ENCODE measurements around the gene LFNG. TPM values are rescaled to one million over a fixed set of nuclear protein-coding genes. Genes with fewer than 3 reads are reported as not detected.

LFNG gene
- total RNA-seq, 4 donors from 2014 or later: 105 to 198 (median 150) TPM

DNA sequence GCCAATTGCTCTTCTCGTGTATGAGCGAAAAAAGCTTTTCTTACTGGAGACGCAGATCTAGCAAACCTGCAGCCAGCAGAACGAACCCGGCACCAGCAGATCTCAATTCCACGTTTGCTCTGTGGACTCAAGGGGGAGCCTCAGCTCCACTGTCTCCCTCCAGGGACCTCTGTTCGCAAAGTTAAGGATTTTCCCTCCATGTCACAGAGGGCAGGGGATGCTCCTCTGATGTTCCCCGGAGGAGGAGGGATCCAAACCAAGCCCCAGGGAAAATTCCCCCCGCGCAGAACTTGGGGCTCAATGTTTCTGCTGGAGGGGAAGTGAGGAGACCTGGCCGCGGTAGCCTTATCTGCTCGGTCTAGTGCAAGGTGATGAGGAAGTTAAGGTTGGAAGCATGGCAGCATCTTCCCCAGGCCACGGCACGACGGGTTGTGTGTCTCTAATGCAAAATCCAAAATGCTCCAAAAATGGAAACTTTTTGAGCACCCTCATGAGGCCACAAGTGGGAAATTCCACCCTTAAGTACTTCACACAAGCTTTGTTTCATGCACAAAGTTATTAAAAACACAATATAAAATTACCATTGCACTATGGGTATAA, 48.2 kb downstream of the LFNG start:
- no peaks in the 10 kb centered on the region for H3K27me3 ChIP-seq
- H3K27ac ChIP-seq: no peak overlapping the region
- peaks cover 14% of the 10 kb centered on the region for H3K36me3 ChIP-seq
- no peak overlapping the region for H3K4me3 ChIP-seq
- H3K4me1 ChIP-seq: peaks cover 7% of the 10 kb centered on the region
- 50% methylated on average over 16 of the region's 16 CpGs for WGBS
- TF ChIP-seq POLR2AphosphoS5 (IDR thresholded peaks at IDR 0.05) (no peak), POLR2A (IDR thresholded peaks at IDR 0.05) (no peak), EP300 (IDR thresholded peaks at IDR 0.05) (no peak)
- TF ChIP-seq, protein P1, sequence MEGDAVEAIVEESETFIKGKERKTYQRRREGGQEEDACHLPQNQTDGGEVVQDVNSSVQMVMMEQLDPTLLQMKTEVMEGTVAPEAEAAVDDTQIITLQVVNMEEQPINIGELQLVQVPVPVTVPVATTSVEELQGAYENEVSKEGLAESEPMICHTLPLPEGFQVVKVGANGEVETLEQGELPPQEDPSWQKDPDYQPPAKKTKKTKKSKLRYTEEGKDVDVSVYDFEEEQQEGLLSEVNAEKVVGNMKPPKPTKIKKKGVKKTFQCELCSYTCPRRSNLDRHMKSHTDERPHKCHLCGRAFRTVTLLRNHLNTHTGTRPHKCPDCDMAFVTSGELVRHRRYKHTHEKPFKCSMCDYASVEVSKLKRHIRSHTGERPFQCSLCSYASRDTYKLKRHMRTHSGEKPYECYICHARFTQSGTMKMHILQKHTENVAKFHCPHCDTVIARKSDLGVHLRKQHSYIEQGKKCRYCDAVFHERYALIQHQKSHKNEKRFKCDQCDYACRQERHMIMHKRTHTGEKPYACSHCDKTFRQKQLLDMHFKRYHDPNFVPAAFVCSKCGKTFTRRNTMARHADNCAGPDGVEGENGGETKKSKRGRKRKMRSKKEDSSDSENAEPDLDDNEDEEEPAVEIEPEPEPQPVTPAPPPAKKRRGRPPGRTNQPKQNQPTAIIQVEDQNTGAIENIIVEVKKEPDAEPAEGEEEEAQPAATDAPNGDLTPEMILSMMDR (IDR thresholded peaks at IDR 0.05): no peak
- no peak for DNase-seq (ENCODE audit: low spot score in 2 of 2)
- H3K9me3 ChIP-seq: no peaks in the 10 kb centered on the region

DNA sequence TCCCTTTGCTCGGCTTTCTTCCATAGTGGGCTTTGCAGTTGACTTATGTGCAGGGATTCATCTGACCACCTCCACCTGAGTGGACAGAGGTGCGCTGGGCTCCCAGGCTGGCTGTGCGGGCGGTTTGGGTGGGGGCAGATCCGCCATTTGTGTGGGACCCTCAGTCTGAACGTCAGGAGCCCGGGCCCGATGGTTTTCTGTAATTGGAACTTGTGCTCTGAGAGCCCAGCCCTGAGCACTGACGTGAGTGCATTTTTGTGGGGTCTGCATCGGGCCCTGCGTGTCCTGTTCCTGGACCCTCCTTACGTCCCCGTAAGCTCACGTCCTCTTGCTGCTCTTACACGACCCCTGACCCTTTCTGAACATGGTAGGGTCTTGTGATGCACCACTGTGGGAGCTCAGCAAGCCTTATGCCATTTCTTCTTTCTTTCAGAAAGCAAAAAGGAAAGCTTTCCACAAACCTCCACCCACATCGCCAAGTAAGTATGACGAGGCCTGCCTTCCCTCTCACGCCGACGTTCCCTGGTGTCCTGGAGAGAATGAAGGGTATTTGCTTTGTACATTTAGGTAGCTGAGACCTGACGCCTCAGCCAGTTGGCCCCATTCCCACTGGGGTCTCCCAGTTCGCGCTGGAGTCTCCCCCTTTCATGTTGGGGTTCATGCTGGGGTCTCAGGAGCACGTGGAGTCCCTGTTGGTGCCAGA, 49.1 kb downstream of the LFNG start:
- no peak overlapping the region for H3K27ac ChIP-seq
- no peaks in the 10 kb centered on the region for H3K27me3 ChIP-seq
- peaks cover 7% of the 10 kb centered on the region for H3K4me1 ChIP-seq
- H3K4me3 ChIP-seq: no peak overlapping the region
- TF ChIP-seq POLR2A (IDR thresholded peaks at IDR 0.05) (no peak), POLR2AphosphoS5 (IDR thresholded peaks at IDR 0.05) (no peak), EP300 (IDR thresholded peaks at IDR 0.05) (no peak)
- TF ChIP-seq, protein P1 (IDR thresholded peaks at IDR 0.05): no peak
- no peaks in the 10 kb centered on the region for H3K9me3 ChIP-seq
- H3K36me3 ChIP-seq: peaks cover 21% of the 10 kb centered on the region
- DNase-seq (ENCODE audit: low spot score in 2 of 2): no peak
- WGBS: 91% methylated on average over 22 of the region's 24 CpGs

DNA sequence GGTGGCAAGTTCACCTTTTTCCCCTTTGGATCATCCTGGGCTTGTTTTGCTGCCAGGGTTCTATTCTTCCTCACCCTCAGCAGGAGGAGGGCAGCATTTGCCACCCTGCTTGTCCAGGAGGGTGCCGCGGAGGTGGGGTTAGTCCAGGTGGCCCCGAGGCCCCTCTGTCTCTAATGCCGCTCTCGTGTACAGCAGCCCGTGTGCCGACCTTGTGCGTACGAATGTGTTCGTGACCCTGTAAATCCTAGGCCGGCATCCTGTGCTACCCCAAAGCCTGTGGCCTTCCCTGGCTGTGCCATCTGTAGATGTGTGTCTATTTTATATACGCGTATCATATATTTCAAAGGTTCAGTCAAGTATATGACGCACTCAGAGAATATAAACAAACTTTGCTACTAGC, 49.8 kb downstream of the LFNG start:
- H3K9me3 ChIP-seq: no peaks in the 10 kb centered on the region
- no peak for DNase-seq (ENCODE audit: low spot score in 2 of 2)
- H3K36me3 ChIP-seq: peaks cover 28% of the 10 kb centered on the region
- no peaks in the 10 kb centered on the region for H3K27me3 ChIP-seq
- TF ChIP-seq POLR2AphosphoS5 (IDR thresholded peaks at IDR 0.05): no peak
- no peak for TF ChIP-seq EP300 (IDR thresholded peaks at IDR 0.05)
- H3K4me3 ChIP-seq: no peak overlapping the region
- H3K27ac ChIP-seq: no peak overlapping the region
- H3K4me1 ChIP-seq: peaks cover 7% of the 10 kb centered on the region
- WGBS: 95% methylated on average over 13 of the region's 14 CpGs

DNA sequence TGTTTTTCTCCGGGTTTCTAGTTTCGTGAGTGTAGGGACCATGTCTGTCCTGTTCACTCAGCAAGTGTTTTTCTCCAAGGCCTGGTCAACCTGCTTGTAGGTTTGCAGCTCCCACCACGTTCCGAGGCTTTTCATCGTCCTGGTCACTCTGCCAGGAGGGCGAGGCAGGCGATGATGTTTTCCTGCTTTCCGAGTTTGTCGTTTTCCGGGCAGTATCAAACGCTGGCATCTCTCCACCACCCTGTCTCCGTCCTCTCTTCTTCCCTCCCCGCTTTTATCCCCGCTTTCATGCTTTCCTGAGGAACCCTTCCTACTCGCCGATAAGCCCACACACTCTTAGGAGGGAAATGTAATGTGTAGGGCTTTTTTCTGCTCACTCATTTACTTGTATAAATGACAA, 50.4 kb downstream of the LFNG start:
- TF ChIP-seq EP300 (IDR thresholded peaks at IDR 0.05): no peak
- TF ChIP-seq, protein P1 (IDR thresholded peaks at IDR 0.05): no peak
- TF ChIP-seq POLR2A (IDR thresholded peaks at IDR 0.05): no peak
- TF ChIP-seq POLR2AphosphoS5 (IDR thresholded peaks at IDR 0.05): no peak
- no peaks in the 10 kb centered on the region for H3K9me3 ChIP-seq
- H3K4me3 ChIP-seq: no peak overlapping the region
- H3K27ac ChIP-seq: no peak overlapping the region
- DNase-seq (ENCODE audit: low spot score in 2 of 2): no peak
- H3K27me3 ChIP-seq: no peaks in the 10 kb centered on the region
- H3K4me1 ChIP-seq: peaks cover 7% of the 10 kb centered on the region
- peaks cover 32% of the 10 kb centered on the region for H3K36me3 ChIP-seq
- WGBS: 77% methylated on average over 16 of the region's 16 CpGs

DNA sequence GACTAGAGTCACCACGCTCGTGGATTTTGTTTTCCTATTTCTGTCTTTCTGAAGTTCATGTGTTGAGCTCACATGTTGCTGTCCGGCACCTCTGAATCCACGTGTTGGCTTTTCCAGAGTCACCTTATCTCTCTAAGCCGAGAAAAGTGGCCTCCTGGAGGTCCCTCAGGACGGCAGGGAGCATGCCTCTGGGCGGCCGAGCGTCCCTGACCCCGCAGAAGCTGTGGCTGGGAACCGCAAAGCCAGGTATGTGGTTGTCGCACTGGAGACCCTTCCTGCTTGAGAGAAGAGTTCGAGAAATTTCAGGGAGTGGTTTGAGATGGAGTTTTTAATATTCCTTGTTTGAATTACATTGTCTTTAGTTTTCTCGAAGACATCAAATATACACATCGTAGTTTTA, 51.8 kb downstream of the LFNG start:
- Histone ChIP-seq H3K4me1 (peaks cover 7% of the 10 kb centered on the region), H3K27me3 (no peaks in the 10 kb centered on the region), H3K4me3 (no peak overlapping the region), H3K27ac (no peak overlapping the region), H3K36me3 (peaks cover 43% of the 10 kb centered on the region), H3K9me3 (no peaks in the 10 kb centered on the region)
- WGBS: 93% methylated on average over 15 of the region's 15 CpGs
- no peak for TF ChIP-seq POLR2AphosphoS5 (IDR thresholded peaks at IDR 0.05)
- no peak for TF ChIP-seq EP300 (IDR thresholded peaks at IDR 0.05)
- no peak for TF ChIP-seq POLR2A (IDR thresholded peaks at IDR 0.05)
- TF ChIP-seq, protein P1 (IDR thresholded peaks at IDR 0.05): no peak
- DNase-seq (ENCODE audit: low spot score in 2 of 2): no peak
